Endothelial cell of umbilical vein (primary cell): Measurements from ENCODE around the gene NOD2. TPM values are rescaled to one million over a fixed set of nuclear protein-coding genes. Genes with fewer than 3 reads are reported as not detected.

Experiments used
- BruUV-seq: library from RNA; stranded (reverse); fragments of 400-500 nt; replicated peaks from 2 replicates; lab custom pipeline; 2021; lab: Mats Ljungman, UMichigan
- CTCF ChIA-PET: fragments of 300-600, 350-600 bp; sonication (Branson Sonifier 250); formaldehyde crosslinking; loops from one replicate; lab custom pipeline; 2021; ENCODE audit warnings: antibody characterized with exemption, inconsistent platforms; lab: Charles Lee
- POLR2A ChIA-PET: fragments of 300-600, 350-600 bp; sonication (Branson Sonifier 250); formaldehyde crosslinking; loops from one replicate; lab custom pipeline; 2021; ENCODE audit warnings: antibody characterized with exemption, inconsistent platforms; lab: Charles Lee
- DNase-seq: peaks from one replicate; pipeline ENCODE4 v3.0.0-alpha.2; 2011; ENCODE audit warnings: low read depth, low spot score
- FAIRE-seq: peaks from 2 replicates; lab custom pipeline; 2011; peaks lifted over from hg19 to GRCh38; lab: Jason Lieb, UNC
- H2AFZ ChIP-seq: 2 replicates; pipeline ENCODE4 v1.6.0; 2012; ENCODE audit warnings: low read depth, low read length, control low read depth, inconsistent platforms
- H3K27ac ChIP-seq: 2 replicates; pipeline ENCODE4 v1.5.1; 2011; ENCODE audit warnings: low read depth, mild to moderate bottlenecking, control low read depth, low read length, moderate library complexity; ENCODE audit not compliant: insufficient read depth
- H3K27me3 ChIP-seq, 2 experiments: 2 replicates each; pipeline versions ENCODE4 v1.6.0 to v1.6.1; 2011; ENCODE audit warnings: low read length in 2 of 2, mixed read lengths in 1 of 2; ENCODE audit not compliant: control insufficient read depth in 2 of 2, insufficient read depth in 2 of 2
- H3K36me3 ChIP-seq, 2 experiments: 2 replicates in 1 of 2; 3 replicates in 1 of 2; pipeline ENCODE4 v1.5.1; 2011; ENCODE audit warnings: low read length in 2 of 2, mild to moderate bottlenecking in 1 of 2, moderate library complexity in 1 of 2; ENCODE audit not compliant: control insufficient read depth in 2 of 2, insufficient read depth in 2 of 2; ENCODE audit errors: extremely low read depth in 1 of 2
- H3K4me1 ChIP-seq: 3 replicates; pipeline ENCODE4 v1.5.1; 2011; ENCODE audit warnings: mild to moderate bottlenecking, low read length; ENCODE audit not compliant: control insufficient read depth, insufficient read depth; ENCODE audit errors: extremely low read depth
- H3K4me2 ChIP-seq: 2 replicates; pipeline ENCODE4 v1.6.1; 2011; ENCODE audit warnings: low read length, control low read depth, mixed read lengths; ENCODE audit not compliant: insufficient read depth
- H3K4me3 ChIP-seq, 3 experiments: fragments of 200-600 bp in 1 of 3; sonication (generic), shearing (Covaris generic) in 1 of 3; replicated peaks in 1 of 3; 2 replicates each; pipeline ENCODE4 v1.5.1; 2011 to 2016; ENCODE audit warnings: control low read depth in 3 of 3, low read length in 3 of 3, mild to moderate bottlenecking in 2 of 3, inconsistent platforms in 1 of 3, low read depth in 1 of 3, moderate library complexity in 1 of 3; ENCODE audit not compliant: insufficient read depth in 1 of 3
- H3K79me2 ChIP-seq: 2 replicates; pipeline ENCODE4 v1.6.0; 2012; ENCODE audit warnings: low read length, inconsistent platforms; ENCODE audit not compliant: control insufficient read depth, insufficient read depth
- H3K9ac ChIP-seq: replicated peaks from 2 replicates; pipeline ENCODE3; 2011; ENCODE audit warnings: low read length, control low read depth; ENCODE audit not compliant: insufficient read depth; ENCODE audit errors: extremely low read depth
- H3K9me1 ChIP-seq: replicated peaks from 3 replicates; pipeline ENCODE4 v1.6.0; 2011; ENCODE audit warnings: mild to moderate bottlenecking, low read length; ENCODE audit not compliant: control insufficient read depth, insufficient read depth; ENCODE audit errors: extremely low read depth
- H3K9me3 ChIP-seq: replicated peaks from 2 replicates; pipeline ENCODE4 v1.5.1; 2012; ENCODE audit warnings: low read length, inconsistent platforms; ENCODE audit not compliant: control insufficient read depth, insufficient read depth
- H4K20me1 ChIP-seq: replicated peaks from 2 replicates; pipeline ENCODE3; 2011; ENCODE audit warnings: mild to moderate bottlenecking, low read length; ENCODE audit not compliant: control insufficient read depth, insufficient read depth; ENCODE audit errors: extremely low read depth
- EZH2 ChIP-seq: IDR thresholded peaks from 2 replicates; pipeline ENCODE4 v1.6.1; 2012; ENCODE audit warnings: borderline replicate concordance, low read depth, mild to moderate bottlenecking, moderate library complexity, low read length, inconsistent platforms; ENCODE audit not compliant: severe bottlenecking
- FOS ChIP-seq: IDR thresholded peaks from 2 replicates; pipeline ENCODE4 v1.6.1; 2011; ENCODE audit warnings: mild to moderate bottlenecking, low read length, moderate library complexity, borderline replicate concordance; ENCODE audit not compliant: insufficient read depth
- GATA2 ChIP-seq: IDR thresholded peaks from 2 replicates; pipeline ENCODE4 v1.7.0; 2011; ENCODE audit warnings: low read depth, mild to moderate bottlenecking, moderate library complexity, mixed read lengths, low read length; ENCODE audit not compliant: insufficient read length, insufficient read depth
- JUN ChIP-seq: IDR thresholded peaks from 2 replicates; pipeline ENCODE4 v1.6.1; 2011; ENCODE audit warnings: borderline replicate concordance, low read depth; ENCODE audit not compliant: insufficient read length, insufficient read depth
- MYC ChIP-seq: IDR thresholded peaks from one replicate; pipeline ENCODE4 v1.6.1; 2011; ENCODE audit warnings: mild to moderate bottlenecking, low read depth, low read length
- POLR2A ChIP-seq: IDR thresholded peaks from 2 replicates; pipeline ENCODE4 v1.6.1; 2012; ENCODE audit warnings: low read depth, mild to moderate bottlenecking, control low read depth, low read length
- POLR2AphosphoS5 ChIP-seq: IDR thresholded peaks from 2 replicates; pipeline ENCODE4 v1.6.1; 2012; ENCODE audit warnings: low read depth, mild to moderate bottlenecking, control low read depth, low read length, moderate library complexity; ENCODE audit not compliant: insufficient read depth
- dilution Hi-C: fragments of 300-500 bp; cut with MboI; formaldehyde crosslinking; loops from one replicate; pipeline ENCODE4 v1.15.0; 2019; ENCODE audit warnings: low sequenced_read_pairs; ENCODE audit not compliant: extremely low pct_ligation_motif_present
- intact Hi-C: fragments of 100-400 bp; cut with micrococcal nuclease; formaldehyde crosslinking; loops from one replicate; pipeline ENCODE4 v1.10.0; 2022
- polyA plus RNA-seq, 4 experiments: library from polyadenylated mRNA; depleted of rRNA in 3 of 4; stranded (reverse) in 3 of 4; unstranded in 1 of 4; fragments of >200 nt; gene quantifications; 2 replicates each; pipeline versions ENCODE4 v1.2.1 to v1.2.3, GENCODE V29; 2011 to 2012; ENCODE audit warnings: missing spikeins in 1 of 4
- total RNA-seq: library from RNA; stranded (reverse); gene quantifications from 2 replicates; pipeline ENCODE4 v1.2.3, GENCODE V29; 2021
- TF ChIP-seq, protein P1 (sequence below): IDR thresholded peaks from 2 replicates; pipeline ENCODE4 v1.6.1; 2011; ENCODE audit not compliant: insufficient read depth, insufficient read length
- TF ChIP-seq, protein P2 (sequence below), 2 donors: IDR thresholded peaks; 1 replicate in 1 of 2; 2 replicates in 1 of 2; pipeline ENCODE4 v1.5.1; 2011; ENCODE audit warnings: low read length in 2 of 2, mild to moderate bottlenecking in 2 of 2, moderate library complexity in 2 of 2, control low read depth in 1 of 2, inconsistent platforms in 1 of 2, low read depth in 1 of 2; ENCODE audit not compliant: insufficient read depth in 1 of 2; ENCODE audit errors: extremely low read depth in 1 of 2

Gene NOD2
- total and polyA plus RNA-seq, 2 donors (not counting 3 experiments of a cell fraction or from before 2014, with no cell fraction given), result 0.07 to 0.58 TPM

DNA sequence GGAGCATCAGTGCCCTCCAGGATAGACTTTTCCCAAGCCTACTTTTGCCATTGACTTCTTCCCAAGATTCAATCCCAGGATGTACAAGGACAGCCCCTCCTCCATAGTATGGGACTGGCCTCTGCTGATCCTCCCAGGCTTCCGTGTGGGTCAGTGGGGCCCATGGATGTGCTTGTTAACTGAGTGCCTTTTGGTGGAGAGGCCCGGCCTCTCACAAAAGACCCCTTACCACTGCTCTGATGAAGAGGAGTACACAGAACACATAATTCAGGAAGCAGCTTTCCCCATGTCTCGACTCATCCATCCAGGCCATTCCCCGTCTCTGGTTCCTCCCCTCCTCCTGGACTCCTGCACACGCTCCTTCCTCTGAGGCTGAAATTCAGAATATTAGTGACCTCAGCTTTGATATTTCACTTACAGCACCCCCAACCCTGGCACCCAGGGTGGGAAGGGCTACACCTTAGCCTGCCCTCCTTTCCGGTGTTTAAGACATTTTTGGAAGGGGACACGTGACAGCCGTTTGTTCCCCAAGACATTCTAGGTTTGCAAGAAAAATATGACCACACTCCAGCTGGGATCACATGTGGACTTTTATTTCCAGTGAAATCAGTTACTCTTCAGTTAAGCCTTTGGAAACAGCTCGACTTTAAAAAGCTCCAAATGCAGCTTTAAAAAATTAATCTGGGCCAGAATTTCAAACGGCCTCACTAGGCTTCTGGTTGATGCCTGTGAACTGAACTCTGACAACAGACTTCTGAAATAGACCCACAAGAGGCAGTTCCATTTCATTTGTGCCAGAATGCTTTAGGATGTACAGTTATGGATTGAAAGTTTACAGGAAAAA is 38.8 kb downstream of the NOD2 start:
- Histone ChIP-seq H3K79me2 (no peaks in the 10 kb centered on the region), H3K4me2 (no peak overlapping the region), H3K9me1 (no peaks in the 10 kb centered on the region), H3K4me1 (no peaks in the 10 kb centered on the region), H4K20me1 (no peaks in the 10 kb centered on the region), H2AFZ (no peak overlapping the region), H3K36me3 (no peaks in the 10 kb centered on the region), H3K27me3 (peaks cover under 1% of the 10 kb centered on the region in 2 experiments), H3K4me3 (no peak overlapping the region), H3K9ac (no peak overlapping the region), H3K9me3 (no peaks in the 10 kb centered on the region), H3K27ac (no peak overlapping the region)
- dilution Hi-C loops, result no loop called here
- TF ChIP-seq FOS, result no peak
- intact Hi-C loops, result no loop called here
- BruUV-seq, result no TSS peak
- DNase-seq (no peak), FAIRE-seq (no peak)
- POLR2A ChIA-PET, result no interaction called here
- CTCF ChIA-PET, result interaction anchor here (1.2 kb wide), 1 partner anchor 9 kb away, joined by 3 read pairs; the partner anchor contains the start of gene CYLD

DNA sequence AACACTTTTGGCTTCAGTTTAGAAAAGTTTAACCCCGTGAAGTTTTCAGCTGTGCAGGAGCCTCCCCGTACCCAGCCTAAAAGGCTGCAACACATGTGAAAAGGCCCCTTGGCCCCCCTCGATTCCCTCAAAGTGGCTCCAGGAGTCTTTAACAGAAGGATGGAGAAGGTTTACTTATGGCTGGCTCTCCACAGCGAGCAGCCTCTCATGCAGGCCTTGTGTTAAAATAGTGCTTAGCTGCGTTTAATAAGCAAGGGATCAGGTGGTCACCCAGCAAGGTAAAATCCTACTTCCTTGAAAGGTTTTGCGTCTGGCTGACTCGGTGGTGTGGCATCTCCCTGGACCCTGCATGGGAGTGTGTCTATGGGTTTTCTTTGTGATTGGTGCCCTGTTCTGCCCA is 40.1 kb downstream of the NOD2 start:
- H3K27me3 ChIP-seq, result peaks cover 2 to 3% of the 10 kb centered on the region in 2 experiments
- no peaks in the 10 kb centered on the region for H3K36me3 ChIP-seq
- H4K20me1 ChIP-seq, result no peaks in the 10 kb centered on the region
- no peaks in the 10 kb centered on the region for H3K9me1 ChIP-seq
- BruUV-seq, result no TSS peak
- no peak overlapping the region for H3K4me2 ChIP-seq
- no peaks in the 10 kb centered on the region for H3K9me3 ChIP-seq
- DNase-seq (no peak), FAIRE-seq (no peak)
- H3K9ac ChIP-seq, result no peak overlapping the region
- intact Hi-C loops, result no loop called here
- no peak for TF ChIP-seq GATA2
- TF ChIP-seq, protein P1, sequence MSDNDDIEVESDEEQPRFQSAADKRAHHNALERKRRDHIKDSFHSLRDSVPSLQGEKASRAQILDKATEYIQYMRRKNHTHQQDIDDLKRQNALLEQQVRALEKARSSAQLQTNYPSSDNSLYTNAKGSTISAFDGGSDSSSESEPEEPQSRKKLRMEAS, result no peak
- TF ChIP-seq, protein P2, sequence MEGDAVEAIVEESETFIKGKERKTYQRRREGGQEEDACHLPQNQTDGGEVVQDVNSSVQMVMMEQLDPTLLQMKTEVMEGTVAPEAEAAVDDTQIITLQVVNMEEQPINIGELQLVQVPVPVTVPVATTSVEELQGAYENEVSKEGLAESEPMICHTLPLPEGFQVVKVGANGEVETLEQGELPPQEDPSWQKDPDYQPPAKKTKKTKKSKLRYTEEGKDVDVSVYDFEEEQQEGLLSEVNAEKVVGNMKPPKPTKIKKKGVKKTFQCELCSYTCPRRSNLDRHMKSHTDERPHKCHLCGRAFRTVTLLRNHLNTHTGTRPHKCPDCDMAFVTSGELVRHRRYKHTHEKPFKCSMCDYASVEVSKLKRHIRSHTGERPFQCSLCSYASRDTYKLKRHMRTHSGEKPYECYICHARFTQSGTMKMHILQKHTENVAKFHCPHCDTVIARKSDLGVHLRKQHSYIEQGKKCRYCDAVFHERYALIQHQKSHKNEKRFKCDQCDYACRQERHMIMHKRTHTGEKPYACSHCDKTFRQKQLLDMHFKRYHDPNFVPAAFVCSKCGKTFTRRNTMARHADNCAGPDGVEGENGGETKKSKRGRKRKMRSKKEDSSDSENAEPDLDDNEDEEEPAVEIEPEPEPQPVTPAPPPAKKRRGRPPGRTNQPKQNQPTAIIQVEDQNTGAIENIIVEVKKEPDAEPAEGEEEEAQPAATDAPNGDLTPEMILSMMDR (IDR thresholded peaks at IDR 0.05; ENCODE audit: extremely low read depth in 1 of 2, insufficient read depth in 1 of 2, low read depth in 1 of 2, low read length in 2 of 2), result no peak
- no peak for TF ChIP-seq POLR2AphosphoS5
- TF ChIP-seq EZH2, result no peak
- TF ChIP-seq MYC, result no peak
- no peak for TF ChIP-seq JUN
- TF ChIP-seq POLR2A, result no peak
- no peak for TF ChIP-seq FOS
- H3K27ac ChIP-seq, result no peak overlapping the region
- no peak overlapping the region for H2AFZ ChIP-seq
- dilution Hi-C loops, result no loop called here
- ChIA-PET CTCF (interaction anchor here (1.2 kb wide), 1 partner anchor 8 kb away, joined by 3 read pairs; the partner anchor contains the start of gene CYLD), POLR2A (no interaction called here)
- H3K4me3 ChIP-seq, result no peak overlapping the region
- no peaks in the 10 kb centered on the region for H3K79me2 ChIP-seq
- no peaks in the 10 kb centered on the region for H3K4me1 ChIP-seq
